Measurements from ENCODE around the gene FYB1. TPM values are rescaled to one million over a fixed set of nuclear protein-coding genes. Genes with fewer than 3 reads are reported as not detected.

Gene FYB1
- total RNA-seq, 4 donors from 2014 or later: 1.5 to 3.9 (median 3.0) TPM

DNA sequence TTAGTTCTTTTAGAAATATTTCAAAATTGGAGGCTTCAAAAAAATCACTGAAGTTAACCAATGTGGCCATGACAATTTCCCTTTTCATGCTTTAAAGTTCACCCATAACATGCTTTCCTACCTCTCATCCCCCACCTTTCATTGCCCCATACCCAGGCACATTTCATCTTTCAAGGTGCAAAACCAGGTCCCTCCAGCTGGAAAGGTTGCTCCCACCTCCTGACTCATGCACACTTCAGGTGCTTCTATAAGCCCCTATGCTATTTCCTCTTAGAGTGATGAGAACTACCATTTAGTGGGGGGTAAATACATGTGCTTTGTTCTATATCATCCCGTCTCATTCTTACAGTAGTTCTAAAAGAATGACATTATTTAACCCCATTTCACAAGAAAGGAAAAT lies 15.4 kb downstream of the FYB1 start:
- 86% methylated on average over 1 of the region's 1 CpG for WGBS
- H3K36me3 ChIP-seq: no peaks in the 10 kb centered on the region
- TF ChIP-seq, protein P1, sequence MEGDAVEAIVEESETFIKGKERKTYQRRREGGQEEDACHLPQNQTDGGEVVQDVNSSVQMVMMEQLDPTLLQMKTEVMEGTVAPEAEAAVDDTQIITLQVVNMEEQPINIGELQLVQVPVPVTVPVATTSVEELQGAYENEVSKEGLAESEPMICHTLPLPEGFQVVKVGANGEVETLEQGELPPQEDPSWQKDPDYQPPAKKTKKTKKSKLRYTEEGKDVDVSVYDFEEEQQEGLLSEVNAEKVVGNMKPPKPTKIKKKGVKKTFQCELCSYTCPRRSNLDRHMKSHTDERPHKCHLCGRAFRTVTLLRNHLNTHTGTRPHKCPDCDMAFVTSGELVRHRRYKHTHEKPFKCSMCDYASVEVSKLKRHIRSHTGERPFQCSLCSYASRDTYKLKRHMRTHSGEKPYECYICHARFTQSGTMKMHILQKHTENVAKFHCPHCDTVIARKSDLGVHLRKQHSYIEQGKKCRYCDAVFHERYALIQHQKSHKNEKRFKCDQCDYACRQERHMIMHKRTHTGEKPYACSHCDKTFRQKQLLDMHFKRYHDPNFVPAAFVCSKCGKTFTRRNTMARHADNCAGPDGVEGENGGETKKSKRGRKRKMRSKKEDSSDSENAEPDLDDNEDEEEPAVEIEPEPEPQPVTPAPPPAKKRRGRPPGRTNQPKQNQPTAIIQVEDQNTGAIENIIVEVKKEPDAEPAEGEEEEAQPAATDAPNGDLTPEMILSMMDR (IDR thresholded peaks at IDR 0.05): no peak
- TF ChIP-seq POLR2A (IDR thresholded peaks at IDR 0.05) (no peak), EP300 (IDR thresholded peaks at IDR 0.05) (no peak), POLR2AphosphoS5 (IDR thresholded peaks at IDR 0.05) (no peak)
- no peak for DNase-seq (ENCODE audit: low spot score in 2 of 2)
- no peaks in the 10 kb centered on the region for H3K27me3 ChIP-seq
- no peak overlapping the region for H3K27ac ChIP-seq
- no peaks in the 10 kb centered on the region for H3K4me1 ChIP-seq
- no peak overlapping the region for H3K4me3 ChIP-seq
- no peaks in the 10 kb centered on the region for H3K9me3 ChIP-seq

DNA sequence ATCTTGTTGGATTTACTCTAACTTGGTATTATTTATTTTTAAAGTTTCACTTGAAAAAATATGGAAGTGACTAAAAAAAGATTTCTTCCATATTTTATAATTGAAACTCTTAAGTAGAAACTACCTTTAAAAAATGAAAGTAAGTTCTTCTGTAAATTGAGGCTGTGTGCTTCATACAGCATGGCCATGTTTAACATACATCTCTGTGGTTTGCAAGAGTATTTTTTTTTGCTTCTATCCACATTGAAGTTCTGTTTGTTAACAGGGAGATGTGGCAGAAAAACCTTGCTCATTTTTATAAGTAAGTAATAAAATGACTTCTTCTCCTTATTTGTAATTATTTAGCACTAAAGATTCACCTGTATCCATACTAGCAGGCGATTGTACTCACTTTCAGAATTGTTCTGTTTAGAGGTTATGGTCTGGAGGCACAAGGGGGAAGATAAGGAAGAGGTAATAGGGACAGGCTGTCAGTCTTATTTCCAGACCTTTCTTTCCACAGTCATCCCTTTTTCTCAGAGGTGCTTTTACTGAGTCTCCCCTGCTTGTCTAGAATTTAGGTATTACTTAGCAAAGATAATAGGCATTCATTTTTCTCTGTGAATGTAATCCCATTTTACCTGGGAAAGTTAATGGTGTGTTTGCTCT lies 16.0 kb downstream of the FYB1 start:
- Histone ChIP-seq H3K27me3 (no peaks in the 10 kb centered on the region), H3K27ac (no peak overlapping the region), H3K36me3 (no peaks in the 10 kb centered on the region), H3K4me1 (no peaks in the 10 kb centered on the region), H3K9me3 (no peaks in the 10 kb centered on the region), H3K4me3 (no peak overlapping the region)
- DNase-seq (ENCODE audit: low spot score in 2 of 2): no peak
- TF ChIP-seq POLR2A (IDR thresholded peaks at IDR 0.05) (no peak), POLR2AphosphoS5 (IDR thresholded peaks at IDR 0.05) (no peak), EP300 (IDR thresholded peaks at IDR 0.05) (no peak)
- TF ChIP-seq, protein P1 (IDR thresholded peaks at IDR 0.05): no peak
- 90% methylated on average over 1 of the region's 1 CpG for WGBS

DNA sequence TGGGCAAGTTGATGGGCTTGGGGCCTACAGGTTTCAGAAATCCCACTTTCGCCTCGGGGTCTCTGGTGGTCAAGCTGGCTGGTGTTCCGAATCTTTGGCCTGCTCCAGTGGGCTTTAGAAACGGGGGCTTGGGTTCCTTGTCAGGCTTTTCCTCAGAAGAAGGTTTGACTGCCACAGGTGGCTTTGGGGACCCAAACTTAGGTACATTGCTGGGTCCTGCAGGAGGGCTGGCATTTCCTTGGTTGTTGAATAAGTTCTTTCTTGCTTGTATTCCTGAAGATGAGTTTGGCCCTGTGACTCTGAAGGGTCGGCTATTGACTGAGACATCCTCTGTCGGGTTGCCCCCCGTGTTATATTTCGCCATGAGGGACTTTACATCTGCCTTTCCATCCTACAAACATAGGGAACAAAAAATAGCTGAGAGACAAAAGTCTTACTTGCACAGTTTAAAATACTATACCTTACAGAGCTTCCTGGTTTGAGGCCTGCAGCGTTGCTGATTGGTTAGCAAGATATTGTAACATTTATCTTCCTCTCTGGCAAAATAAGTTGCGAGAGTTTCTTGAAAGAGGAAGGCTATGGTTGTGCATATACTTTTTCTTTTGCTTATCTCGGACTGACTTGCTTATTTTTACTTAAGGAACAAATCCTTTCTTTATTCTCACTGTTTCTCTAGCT lies 16.6 kb downstream of the FYB1 start:
- no peaks in the 10 kb centered on the region for H3K27me3 ChIP-seq
- DNase-seq (ENCODE audit: low spot score in 2 of 2): no peak
- no peaks in the 10 kb centered on the region for H3K4me1 ChIP-seq
- H3K9me3 ChIP-seq: no peaks in the 10 kb centered on the region
- no peak overlapping the region for H3K27ac ChIP-seq
- no peaks in the 10 kb centered on the region for H3K36me3 ChIP-seq
- H3K4me3 ChIP-seq: no peak overlapping the region
- no peak for TF ChIP-seq EP300 (IDR thresholded peaks at IDR 0.05)
- no peak for TF ChIP-seq POLR2AphosphoS5 (IDR thresholded peaks at IDR 0.05)
- TF ChIP-seq POLR2A (IDR thresholded peaks at IDR 0.05): no peak
- TF ChIP-seq, protein P1 (IDR thresholded peaks at IDR 0.05): no peak
- WGBS: 92% methylated on average over 10 of the region's 11 CpGs

DNA sequence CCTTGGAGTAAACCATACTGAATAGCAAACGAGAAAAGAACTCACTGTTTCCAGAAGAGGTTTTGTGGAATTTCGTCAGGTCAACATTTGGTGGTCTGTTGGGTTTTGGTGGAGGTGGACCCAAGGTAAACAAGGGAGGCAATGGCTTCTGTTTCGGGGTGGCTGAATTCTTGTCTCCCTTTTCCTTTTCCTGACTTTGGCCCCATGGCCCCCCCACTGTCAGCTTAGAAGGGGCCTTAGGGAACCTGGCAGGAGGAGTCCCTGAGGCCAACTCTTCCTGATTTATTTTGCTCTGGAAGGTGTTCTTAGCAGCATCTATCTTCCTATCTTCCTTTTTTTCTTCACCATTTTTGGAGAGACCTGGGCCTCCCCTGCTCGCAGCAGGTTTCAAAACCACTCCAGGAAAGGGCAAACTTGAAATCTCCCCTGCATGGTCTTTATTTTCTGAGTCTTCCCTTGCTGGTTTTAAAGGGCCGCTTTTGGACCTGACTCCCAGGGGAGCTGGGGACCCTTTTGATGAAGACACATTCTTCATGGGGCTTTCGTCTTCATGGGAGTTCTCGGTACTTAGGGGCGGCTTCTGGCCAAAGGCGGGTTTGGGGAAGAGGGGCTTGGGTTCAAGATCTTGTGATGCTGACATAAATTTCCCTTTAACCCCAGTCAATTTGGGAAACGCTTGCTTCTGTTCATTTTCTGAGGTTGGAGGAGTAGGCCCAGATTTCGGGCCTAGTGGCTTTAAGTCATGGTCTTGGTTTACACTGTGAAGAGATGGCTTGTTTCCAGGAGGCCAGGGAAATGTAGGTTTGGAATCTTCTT lies 17.4 kb downstream of the FYB1 start:
- Histone ChIP-seq H3K4me1 (no peaks in the 10 kb centered on the region), H3K27me3 (peaks cover 5% of the 10 kb centered on the region), H3K4me3 (no peak overlapping the region), H3K36me3 (no peaks in the 10 kb centered on the region), H3K9me3 (no peaks in the 10 kb centered on the region), H3K27ac (no peak overlapping the region)
- no peak for TF ChIP-seq EP300 (IDR thresholded peaks at IDR 0.05)
- TF ChIP-seq POLR2AphosphoS5 (IDR thresholded peaks at IDR 0.05): no peak
- TF ChIP-seq, protein P1 (IDR thresholded peaks at IDR 0.05): no peak
- no peak for TF ChIP-seq POLR2A (IDR thresholded peaks at IDR 0.05)
- 80% methylated on average over 11 of the region's 11 CpGs for WGBS
- no peak for DNase-seq (ENCODE audit: low spot score in 2 of 2)

Measured in suprapubic skin (tissue), 4 donors.